GM18870 (cell line): ENCODE measurements around the gene PSTPIP1.

ENCODE experiments used
- ATAC-seq: cut with Tn5 transposase; IDR thresholded peaks from one replicate; pipeline ENCODE4 v1.9.1; 2021; ENCODE audit warnings: moderate library complexity; ENCODE audit not compliant: unreplicated experiment

Gene PSTPIP1

GRCh38 chr15:77067691-77068367 is 72.9 kb downstream of the PSTPIP1 start:
- no peak for ATAC-seq

GRCh38 chr15:77068633-77069032 is 73.7 kb downstream of the PSTPIP1 start:
- no peak for ATAC-seq

GRCh38 chr15:77069521-77070121 is 74.7 kb downstream of the PSTPIP1 start:
- no peak for ATAC-seq

DNA sequence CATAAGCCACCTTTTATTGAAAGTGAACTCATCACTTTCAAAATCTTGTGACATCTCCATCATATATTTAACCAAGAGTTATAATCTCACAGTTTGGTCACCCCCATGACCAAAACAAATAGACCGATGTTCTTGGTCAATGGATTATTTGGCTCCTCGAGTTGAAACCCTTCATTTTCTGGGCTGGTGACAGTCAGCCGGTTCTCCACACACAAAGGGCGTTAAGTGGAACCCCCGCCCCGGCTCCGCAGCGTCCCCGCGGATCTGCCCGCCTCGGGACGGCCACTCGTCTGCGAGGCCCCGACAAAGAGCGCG is 75.2 kb downstream of the PSTPIP1 start:
- no peak for ATAC-seq

DNA sequence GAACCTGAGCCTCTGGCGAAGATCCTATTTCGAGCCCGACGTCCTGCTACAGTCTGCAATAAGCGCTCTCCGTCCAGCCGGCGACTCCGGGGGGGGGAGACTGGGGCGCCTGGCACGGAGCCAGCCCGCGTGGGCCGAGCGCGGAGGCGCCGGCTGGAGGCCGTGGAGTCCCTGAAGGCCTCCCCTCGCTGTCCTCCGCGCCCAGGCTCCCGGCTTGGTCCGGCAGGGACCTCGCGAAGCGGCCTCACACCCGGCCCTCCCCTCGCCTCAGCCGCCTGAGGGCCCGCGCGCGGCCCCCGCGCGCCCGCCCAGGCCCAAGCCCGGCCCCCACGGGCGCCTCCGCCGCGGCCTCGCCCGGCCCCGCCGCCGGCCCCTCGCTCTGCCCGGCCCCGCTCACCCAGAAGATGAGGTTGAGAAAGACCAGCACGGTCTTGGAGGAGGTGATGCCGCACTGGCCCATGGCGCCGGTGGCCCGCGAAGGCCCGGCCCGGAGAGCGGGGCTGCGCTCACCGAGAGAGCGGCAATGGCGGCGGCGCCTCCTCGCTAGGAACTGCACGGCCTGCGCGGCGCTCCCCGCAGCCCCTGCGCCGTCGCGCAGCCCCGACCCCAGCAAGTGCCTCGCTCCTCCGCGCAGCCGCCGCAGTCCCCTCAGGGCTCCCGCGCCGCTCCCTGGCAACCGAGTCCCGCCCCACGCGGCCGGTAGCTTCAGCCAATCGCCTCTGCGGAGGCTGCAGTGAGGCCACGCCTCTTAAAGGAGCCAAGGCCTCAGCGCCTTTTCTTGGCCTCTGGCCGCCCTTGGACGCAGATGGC is 75.8 kb downstream of the PSTPIP1 start, which contains the start of gene TSPAN3:
Gene TSPAN3, minus strand, starts transcription at position 615 of the 810 bp plus-strand sequence. Its CDS starts 155 bp downstream, at position 460.
- peak; percentile 70 for ATAC-seq

GRCh38 chr15:77071305-77072223 is 76.6 kb downstream of the PSTPIP1 start:
- ATAC-seq = no peak

DNA sequence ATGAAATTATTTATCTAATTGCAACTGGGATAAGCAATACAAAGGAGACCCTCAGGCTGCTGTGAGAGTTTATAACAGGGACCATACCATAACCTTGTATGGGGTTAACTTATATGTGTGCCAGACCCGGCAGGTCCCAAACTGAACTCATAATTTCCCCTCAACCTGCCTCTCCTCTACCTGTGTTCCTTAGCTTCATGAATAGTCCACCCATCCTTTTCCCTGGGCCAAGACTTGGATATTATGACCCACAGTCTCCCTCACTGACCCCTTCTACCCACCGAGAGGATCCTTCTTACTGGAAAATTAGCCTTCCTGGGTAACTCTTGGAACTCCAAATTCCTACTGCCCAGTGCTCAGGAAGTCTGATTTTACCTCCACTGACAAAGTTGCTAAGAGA is 79.4 kb downstream of the PSTPIP1 start:
- ATAC-seq = no peak

GRCh38 chr15:77075528-77075927 is 80.6 kb downstream of the PSTPIP1 start:
- ATAC-seq = no peak

DNA sequence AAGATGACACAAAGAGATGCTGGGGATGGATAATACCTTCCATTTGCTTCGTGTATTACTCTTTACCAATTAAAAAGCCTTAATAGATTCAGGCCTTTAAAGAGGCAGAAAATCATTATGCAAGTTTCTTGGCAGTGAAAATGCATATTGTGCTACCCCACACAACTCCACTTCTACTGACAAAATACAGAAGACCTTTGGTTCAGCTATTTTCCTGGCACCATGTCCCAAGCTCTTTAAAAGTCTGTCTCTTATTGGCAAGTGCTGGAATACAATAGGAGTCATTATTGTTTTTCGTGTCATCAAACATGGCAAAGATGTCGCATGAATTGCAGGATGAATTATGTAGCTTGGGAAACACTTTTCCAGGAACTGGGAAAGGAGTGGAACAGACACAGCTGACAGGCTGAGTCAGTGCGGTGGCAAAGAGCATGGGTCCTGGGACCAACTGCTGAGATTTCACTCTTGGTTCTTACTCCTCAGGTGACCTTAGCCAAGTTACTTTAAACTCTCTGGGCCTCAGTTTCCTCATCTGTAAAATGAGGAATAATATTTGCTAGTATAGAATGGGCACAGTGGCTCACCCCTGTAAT is 81.5 kb downstream of the PSTPIP1 start:
- ATAC-seq = no peak

DNA sequence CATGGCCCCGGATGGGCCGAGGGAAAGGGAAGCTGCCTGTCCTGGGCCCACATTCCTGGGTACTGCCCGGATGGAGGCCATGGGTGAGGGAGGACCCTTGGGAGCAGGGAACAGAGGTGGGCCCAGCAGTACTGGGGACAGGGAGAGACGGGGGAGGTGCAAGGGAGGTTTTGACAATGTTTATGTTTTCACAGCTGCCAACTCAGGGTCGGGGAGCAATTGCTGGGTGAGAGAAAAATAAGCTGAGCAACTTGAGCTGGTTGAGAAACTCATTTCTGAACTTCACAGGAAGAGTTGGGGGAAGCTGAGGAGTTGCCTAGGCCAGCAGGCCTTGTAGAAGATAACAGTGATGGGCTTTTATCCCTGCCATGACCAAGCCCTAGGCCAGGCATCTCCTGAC is 87.0 kb downstream of the PSTPIP1 start:
- ATAC-seq = no peak

DNA sequence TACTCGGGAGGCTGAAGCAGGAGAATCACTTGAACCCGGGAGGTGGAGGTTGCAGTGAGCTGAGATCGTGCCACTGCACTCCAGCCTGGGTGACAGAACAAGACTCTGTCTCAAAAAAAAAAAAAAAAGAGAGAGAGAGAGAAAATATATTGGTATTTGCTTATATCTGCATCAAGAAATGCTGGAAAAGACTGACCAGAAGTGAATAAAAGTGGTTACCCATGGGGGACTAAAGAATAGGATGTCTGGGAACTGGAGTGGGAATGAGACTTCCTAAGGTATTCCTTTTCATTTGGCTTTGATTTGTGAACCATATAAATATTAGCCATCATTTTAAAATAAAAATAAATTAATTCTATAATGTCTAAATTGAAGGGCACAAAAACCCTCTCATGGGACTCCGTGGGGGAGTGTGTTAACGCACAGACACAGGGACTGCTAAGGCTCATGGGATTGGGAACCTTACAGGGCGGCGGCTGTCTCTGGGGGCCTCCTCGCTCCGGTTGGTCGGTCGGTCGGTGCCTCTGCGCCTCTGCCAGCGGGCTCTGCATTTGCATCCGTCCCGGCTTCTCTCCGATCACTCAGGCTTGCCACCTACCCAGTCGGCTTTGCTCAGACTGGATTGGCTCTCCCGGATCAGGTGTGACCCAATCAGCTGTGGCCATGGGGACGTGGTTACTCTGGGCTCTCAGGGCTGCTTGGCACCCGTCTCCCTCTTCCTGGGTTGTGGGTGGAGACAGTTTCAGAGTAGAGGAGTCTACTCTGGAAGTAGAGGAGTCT is 88.6 kb downstream of the PSTPIP1 start:
- ATAC-seq = no peak

- ATAC-seq = no peak
Measured at GRCh38 chr15:77084436-77084835, 89.5 kb downstream of the PSTPIP1 start.

GRCh38 chr15:77085297-77085696 is 90.4 kb downstream of the PSTPIP1 start:
- ATAC-seq = no peak
